ENCODE measurements around the gene PPP1R26.
"Not testable (repeated sequence)": the region's sequence is repeated elsewhere in the genome, so short reads cannot be mapped to it uniquely, and the experiment has no call there.

PPP1R26 gene

DNA sequence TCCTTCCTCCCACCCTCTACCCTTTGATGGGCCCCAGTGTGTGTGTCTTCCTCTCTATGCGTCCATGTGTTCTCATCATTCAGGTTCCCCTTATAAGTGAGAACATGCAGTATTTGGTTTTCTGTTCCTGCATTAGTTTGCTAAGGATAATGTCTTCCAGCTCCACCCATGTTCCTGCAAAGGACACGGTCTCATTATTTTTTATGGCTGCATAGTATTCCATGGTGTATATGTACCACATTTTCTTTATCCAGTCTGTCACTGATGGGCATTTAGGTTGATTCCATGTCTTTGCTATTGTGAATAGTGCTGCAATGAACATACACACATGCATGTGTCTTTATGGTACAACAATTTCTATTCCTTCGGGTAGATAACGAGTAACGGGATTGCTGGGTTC is 21.1 kb upstream of the PPP1R26 start:
- DNase-seq (ENCODE audit: low read depth, low spot score): not testable (repeated sequence)

DNA sequence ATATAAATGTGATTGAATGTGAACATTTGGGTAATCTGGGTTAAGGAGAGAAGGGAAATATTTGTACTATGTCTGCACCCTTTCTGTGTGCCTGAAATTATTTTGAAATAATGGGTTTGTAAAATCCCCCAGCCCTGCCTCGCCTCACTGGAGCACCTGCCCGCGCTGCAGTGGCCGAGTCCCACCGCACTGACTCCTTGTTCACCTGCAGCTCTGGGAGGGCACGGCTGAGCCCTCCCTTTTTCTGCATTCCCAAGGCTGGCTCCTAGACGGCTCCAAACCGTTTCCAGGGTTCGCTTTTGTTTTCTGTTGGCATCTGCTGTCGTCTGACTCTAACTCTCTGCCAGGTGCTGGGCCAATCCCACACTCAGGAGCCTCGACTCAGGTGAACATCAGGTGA is 17.6 kb upstream of the PPP1R26 start:
- no peak for DNase-seq (ENCODE audit: low read depth, low spot score)

- peak; percentile 23 for DNase-seq (ENCODE audit: low read depth, low spot score)
Observed at GRCh38 chr9:135463140-135463539, 16.4 kb upstream of the PPP1R26 start.

DNA sequence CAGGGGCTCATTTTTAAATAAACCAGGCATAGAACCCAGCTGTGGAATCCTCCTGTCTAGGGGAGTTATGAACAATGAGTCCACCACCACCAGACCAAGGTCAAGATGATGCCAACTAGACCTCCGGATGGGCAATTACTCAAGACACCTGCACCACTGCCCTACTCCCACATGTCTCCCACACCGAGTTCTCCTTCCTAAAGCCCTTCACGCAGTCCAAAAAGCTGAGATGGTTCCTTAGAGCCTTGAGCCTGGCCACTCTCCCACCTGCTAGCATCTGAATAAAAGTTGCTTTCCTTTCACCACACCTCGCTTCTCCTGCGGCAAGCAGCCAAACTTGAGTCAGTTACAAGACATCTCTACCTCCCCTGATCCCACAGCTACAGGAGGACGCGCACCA is 15.4 kb upstream of the PPP1R26 start:
- no peak for DNase-seq (ENCODE audit: low read depth, low spot score)

- no peak for DNase-seq (ENCODE audit: low read depth, low spot score)
Observed at GRCh38 chr9:135468854-135469521, 10.6 kb upstream of the PPP1R26 start.

DNA sequence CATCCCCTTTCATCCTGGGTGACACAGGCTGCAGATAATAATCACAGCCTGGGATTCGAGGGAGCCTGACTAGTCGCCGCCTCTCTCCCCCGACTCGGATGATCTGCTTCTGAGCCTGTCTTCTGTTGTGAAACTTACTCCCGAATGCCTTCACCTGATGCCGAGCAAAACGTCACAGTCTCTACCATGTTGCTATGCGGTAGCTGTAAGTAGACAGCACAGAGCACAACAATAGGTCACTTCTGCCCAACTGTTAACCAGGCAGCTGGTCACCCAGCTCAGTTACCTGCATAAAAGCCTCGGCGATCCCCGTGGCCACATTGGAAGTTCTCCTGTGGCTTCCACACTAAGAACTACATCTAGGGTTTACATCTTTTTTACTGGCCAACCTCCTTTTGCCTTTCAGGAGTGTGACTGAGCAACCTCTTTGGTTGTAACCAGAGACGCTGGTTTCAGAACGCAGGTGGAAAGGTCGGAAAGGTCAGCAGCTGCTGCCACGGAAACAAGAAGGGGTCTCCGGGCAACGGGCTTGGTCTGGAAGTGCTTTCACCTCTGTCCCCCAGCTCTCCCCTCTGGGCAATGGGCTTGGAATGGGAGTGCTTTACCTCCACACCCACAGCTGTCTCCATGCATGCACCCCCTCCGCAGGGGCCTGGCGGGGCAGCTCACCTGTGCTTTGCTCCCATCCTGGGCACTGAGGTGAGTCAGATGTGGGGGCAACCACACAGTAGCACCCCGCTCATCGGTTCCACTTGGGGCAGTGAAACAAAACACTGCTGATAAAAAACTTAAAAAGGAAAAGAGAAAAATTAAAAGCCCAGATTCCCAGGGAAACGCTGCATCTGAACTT is 7.6 kb upstream of the PPP1R26 start:
- DNase-seq (ENCODE audit: low read depth, low spot score): no peak

DNA sequence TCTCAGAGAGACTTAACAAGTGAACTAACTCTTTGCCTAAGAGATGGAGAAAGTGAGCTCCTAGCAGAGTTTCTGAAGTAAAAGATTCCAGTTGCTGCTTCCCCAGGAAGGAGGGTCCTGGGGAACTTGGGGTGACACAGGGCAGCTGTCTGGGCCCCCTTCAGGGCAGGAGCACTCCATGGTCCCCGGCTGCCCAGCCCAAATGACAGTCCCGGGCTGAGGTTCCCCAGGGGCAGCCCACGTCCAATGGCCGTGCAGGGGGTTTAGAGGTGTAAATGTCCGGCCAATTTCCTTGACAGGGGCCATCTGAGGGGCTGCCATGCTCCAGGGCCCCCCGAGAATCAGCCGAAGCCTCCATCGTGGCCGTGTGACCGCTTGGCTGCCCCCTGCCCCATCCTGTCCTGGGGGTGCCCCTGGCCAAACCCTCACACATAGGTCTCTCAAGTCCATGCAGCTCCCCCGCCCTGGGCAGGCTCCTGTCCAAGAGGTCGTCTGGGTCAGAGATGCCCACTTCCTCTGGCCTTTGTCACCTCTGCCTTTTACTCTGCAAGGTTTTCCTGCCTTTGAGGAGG is 5.5 kb upstream of the PPP1R26 start:
- no peak for DNase-seq (ENCODE audit: low read depth, low spot score)

GRCh38 chr9:135474915-135475314 is 4.7 kb upstream of the PPP1R26 start:
- DNase-seq (ENCODE audit: low read depth, low spot score): no peak

DNA sequence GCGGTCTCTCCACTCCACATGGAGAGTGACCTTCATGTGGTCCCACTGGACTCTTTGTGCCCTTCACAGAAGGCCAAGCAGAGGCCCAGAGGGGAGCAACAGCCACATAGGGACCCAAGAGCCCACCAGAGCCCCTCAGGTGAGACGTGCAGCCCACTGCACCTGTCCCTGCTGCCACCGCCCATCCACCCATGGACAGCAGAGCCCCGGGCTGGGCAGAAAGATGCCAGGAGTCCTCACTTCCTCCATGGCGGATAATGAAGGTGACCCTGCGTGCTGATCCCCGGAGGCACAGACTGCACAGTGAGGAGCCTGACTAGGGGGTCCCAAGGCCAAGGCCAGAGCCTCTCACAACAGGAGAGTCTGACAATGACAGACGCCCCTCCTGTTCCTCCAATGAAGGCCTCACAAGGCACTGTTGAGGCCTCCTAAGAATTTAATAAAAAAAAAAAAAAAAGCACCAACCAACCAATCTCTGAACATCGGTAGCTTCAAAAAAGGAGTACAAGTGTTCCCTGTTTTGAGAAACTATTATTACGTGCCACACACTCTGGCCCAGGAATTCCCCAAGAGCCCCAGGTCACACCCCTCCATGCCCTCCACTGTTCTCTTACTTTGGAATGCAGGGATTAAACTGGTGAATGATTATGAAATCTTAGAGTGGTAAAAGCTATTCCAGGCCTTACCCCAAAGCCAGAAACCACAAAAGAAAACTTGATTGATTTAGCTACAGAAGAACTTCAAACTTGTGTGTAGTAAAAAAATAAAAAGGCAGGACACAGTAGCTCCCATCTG is 2.8 kb upstream of the PPP1R26 start:
- no peak for DNase-seq (ENCODE audit: low read depth, low spot score)

GRCh38 chr9:135478191-135478590 is 1.4 kb upstream of the PPP1R26 start:
- DNase-seq (ENCODE audit: low read depth, low spot score): no peak

GRCh38 chr9:135478829-135479468 is 633 bp upstream of the PPP1R26 start:
- DNase-seq (ENCODE audit: low read depth, low spot score): no peak

DNA sequence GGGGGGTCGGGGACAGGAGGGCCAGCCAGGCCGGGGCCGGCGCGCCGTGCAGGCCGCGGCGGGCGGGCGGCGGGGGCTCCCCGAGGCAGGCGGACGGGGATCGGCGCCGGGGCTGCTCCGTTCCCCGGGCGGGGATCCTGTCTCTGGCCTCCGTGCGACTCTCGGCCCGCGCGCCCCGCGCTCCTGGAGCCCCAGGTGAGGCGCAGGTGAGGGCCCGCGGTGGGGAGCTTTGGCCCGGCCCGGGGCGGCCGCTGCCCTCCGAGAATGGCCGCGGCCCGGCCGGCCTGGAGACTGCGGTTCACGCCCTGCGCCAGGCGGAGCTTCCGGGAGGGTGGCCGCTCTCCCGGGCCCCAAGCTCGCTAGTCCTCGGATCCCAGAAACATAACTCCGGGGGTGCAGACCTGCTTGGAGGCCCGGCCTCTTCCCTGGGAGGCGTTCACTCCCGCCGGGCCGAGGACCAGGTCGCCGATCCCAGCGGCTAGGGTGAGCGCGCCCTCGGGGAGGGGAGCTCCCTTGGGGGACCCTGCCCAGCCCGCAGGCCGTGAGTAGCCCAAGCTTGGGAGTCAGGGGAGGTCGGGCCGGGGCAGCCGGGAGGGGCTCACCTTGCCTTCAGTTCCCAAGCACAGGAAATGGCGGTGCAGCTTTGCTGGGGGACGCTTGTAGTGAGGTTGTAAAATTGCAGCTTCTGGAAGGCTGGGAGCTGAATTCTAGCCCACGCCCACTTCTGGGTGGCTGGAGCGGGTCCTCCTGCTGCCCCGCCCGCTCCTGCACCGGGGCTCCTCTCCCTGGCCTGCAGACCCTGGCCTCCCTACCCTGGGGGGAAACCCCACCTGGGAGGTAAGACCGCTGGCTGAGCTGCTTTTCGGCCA is 723 bp downstream of the PPP1R26 start:
- no peak for DNase-seq (ENCODE audit: low read depth, low spot score)

- no peak for DNase-seq (ENCODE audit: low read depth, low spot score)
Observed at GRCh38 chr9:135480940-135481310, 1.3 kb downstream of the PPP1R26 start.

- no peak for DNase-seq (ENCODE audit: low read depth, low spot score)
Observed at GRCh38 chr9:135482015-135482754, 2.6 kb downstream of the PPP1R26 start.

GRCh38 chr9:135484460-135485277 is 5.1 kb downstream of the PPP1R26 start:
- DNase-seq (ENCODE audit: low read depth, low spot score): no peak

DNA sequence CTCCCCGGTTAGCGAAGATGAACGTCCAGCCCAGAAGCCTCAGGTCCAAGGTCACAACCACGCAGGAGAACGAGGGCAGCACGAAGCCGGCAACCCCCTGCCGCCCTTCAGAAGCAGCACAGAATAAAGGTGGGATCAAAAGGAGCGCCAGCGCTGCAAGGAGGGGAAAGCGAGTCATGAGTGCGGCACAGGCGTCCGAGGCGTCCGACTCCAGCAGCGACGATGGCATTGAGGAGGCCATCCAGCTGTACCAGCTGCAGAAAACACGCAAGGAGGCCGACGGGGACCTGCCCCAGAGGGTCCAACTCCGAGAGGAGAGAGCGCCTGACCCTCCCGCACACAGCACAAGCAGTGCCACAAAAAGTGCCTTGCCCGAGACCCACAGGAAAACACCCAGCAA is 5.8 kb downstream of the PPP1R26 start:
- no peak for DNase-seq (ENCODE audit: low read depth, low spot score)

GRCh38 chr9:135485832-135486231 is 6.2 kb downstream of the PPP1R26 start:
- no peak for DNase-seq (ENCODE audit: low read depth, low spot score)

- no peak for DNase-seq (ENCODE audit: low read depth, low spot score)
Observed at GRCh38 chr9:135486267-135487065, 6.9 kb downstream of the PPP1R26 start.

Data from smooth muscle cell of the brain vasculature (primary cell).